Measurements from ENCODE around the gene CAPN15. TPM values are rescaled to one million over a fixed set of nuclear protein-coding genes. Genes with fewer than 3 reads are reported as not detected.

CAPN15 gene
- total RNA-seq, 1 donor from 2014 or later: 18.9 TPM

DNA sequence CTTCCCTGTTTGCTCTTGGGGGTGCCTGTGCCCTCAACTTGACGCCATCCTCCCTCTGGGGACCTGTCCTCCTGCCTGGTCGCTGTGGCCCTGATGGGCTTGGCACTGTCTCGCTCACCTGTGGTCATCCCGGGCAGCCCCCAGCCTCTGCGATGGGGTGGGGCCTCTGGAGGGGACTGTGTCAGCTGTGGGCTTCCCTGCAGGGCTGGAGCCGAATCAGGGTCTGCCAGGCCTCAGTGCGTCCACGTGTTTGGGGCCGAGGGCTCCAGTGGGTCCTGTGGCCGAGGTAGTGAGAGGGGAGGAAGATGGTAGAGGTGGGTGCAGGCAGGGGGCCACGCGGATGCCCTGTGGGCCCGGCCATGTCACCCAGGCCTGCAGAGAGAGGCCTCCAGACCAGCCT, 50.3 kb downstream of the CAPN15 start:
- no peak for DNase-seq (ENCODE audit: low read depth in 2 of 2)

DNA sequence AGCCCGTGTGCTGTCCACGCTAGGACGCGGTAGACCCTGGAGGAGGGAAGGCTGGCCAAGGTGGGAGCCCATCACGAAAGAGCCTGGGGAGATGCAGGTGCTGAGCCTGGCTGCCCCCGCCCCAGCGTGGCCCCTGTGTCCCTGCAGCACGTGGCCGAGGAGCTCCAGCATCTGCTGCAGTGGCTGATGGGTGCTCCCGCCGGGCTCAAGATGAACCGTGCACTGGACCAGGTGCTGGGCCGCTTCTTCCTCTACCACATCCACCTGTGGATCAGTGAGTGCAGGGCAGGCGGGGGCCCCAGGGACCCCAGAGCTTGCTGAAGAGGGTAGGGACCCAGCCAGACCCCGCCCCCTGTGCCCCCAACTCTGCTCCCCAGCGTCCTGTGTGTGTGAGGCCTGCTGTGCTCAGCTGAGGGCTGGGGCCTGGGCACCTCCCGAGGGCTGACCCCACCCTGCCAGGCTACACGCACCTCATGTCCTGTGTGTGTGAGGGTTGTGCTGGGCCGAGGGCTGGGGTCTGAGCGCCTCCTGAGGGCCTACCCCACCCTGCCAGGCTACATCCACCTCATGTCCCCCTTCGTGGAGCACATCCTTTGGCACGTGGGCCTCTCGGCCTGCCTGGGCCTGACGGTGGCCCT, 50.8 kb downstream of the CAPN15 start:
- no peak for DNase-seq (ENCODE audit: low read depth in 2 of 2)

DNA sequence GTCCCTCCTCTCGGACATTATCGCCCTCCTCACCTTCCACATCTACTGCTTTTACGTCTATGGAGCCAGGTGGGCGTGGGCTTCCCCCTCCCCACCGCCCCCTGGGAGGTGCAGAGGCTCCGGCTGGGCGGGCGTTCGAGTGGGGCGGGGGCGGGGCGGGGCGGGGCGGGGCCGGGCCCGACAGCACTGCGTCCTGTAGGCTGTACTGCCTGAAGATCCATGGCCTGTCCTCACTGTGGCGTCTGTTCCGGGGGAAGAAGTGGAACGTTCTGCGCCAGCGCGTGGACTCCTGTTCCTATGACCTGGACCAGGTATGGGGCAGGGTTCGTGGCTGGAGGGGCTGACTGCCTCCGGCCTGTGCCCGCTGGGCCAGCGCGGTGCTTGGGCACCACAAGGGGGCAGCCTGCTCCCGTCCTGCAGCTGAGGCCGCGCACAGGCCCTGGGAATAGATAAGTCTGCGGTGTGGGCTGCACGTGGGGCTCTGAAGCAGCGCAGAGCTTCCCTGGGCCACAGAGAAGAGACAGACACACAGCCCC, 51.4 kb downstream of the CAPN15 start:
- peak in 1 of 2 donors; percentile 75 for DNase-seq (ENCODE audit: low read depth in 2 of 2)

DNA sequence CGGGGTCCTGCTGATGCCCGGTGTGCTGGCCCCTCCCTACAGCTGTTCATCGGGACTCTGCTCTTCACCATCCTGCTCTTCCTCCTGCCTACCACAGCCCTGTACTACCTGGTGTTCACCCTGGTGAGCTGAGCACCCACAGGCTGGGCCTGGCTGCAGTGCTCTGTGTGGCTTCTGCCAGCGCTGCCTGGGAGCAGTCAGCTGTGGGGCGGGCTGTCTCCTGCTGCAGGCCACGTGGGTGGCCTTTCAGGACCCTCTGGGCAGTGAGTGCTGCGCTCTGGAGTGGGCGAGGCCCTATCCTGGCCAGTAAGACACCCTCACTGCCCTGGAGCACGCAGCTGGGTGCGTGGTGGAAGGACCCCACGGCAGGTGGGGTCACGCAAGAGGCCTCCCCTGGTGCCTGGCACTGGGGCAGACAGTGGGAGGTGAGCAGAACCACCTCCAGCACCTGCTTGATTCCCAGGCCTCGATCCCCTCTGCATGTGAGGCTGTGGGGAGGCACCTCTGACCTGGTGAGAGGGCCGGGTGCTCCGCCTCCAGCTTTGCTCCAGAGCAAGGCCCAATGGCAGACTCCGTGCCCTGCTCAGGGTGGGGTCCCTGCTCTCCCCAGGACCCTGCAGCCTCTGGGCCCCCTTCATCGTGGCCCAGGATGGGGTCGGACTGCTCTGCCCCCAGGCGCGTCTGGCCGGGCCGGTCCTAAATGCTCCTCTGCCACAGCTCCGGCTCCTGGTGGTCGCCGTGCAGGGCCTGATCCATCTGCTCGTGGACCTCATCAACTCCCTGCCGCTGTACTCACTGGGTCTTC, 52.8 kb downstream of the CAPN15 start:
- no peak for DNase-seq (ENCODE audit: low read depth in 2 of 2)

DNA sequence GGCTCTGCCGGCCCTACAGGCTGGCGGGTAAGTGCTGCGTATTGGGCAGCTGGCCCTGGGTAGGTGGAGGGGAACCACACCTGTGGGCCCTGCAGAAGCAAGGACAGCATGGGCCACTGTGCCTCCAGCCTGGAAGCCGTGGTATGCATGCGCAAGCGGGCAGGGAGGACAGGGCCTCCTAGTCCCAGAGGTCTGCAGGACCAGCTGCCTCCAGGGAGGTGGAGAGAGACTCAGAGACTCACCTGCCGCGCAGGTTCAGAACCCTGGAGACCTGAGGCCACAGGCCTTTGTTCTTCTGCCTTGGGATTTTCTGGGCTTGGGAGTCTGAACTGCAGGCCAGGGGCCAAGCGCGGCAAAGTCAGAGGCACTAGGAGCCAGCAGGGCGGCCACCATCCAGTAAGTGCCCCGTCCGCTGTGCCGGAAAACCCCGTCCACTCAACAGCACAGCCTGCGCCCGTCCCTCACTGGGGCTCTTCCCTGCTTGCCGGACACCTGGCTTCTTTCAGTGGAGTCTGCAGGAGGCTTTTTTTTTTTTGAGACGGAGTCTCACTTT, 53.5 kb downstream of the CAPN15 start:
- DNase-seq (ENCODE audit: low read depth in 2 of 2): no peak

DNA sequence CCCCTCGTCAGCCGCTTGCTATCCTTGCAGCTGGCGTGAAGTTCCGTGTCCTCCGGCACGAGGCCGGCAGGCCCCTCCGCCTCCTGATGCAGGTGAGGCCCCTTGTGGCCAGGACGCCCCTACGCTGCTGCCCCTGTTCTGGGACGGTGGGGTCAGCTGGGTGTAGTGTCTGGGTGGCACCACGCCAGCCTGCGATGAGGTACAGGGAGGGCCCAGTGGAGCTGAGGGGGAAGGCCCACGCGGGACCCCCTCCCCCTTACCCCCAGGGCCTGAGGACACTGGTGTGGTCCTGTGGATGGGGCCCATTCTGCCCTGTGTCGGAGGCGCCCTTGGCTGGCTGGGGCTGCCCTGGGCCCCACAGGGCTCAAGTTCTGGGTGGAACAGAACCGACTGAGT, 54.7 kb downstream of the CAPN15 start:
- DNase-seq (ENCODE audit: low read depth in 2 of 2): no peak

DNA sequence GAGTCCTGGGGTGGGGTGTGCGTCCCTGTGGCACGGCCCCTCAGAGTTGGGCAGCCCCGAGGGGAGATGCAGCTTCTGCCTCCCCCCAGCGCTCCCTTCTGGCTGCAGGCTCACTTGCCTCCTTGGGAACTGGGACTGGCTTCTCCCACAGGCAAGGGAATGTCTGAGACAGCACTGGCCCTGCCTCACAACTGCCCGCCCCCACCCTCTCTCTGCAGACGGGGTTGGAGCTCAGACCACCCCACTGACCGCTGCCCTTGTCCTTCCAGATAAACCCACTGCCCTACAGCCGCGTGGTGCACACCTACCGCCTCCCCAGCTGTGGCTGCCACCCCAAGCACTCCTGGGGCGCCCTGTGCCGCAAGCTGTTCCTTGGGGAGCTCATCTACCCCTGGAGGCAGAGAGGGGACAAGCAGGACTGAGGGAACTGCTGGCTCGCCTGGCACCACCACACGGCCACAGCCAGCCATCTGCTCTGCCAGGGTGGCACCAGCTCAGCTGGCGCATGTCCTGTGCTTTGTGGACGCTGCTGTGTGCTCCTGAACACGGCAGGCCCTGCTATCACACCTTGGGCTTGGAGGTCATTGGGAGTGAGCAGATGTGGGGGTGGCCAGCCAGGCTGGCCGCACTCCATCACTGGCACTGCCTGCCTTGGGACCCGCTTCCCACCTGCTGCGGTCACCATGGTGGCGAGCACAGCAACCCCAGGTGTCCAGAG, 55.3 kb downstream of the CAPN15 start:
- no peak for DNase-seq (ENCODE audit: low read depth in 2 of 2)

DNA sequence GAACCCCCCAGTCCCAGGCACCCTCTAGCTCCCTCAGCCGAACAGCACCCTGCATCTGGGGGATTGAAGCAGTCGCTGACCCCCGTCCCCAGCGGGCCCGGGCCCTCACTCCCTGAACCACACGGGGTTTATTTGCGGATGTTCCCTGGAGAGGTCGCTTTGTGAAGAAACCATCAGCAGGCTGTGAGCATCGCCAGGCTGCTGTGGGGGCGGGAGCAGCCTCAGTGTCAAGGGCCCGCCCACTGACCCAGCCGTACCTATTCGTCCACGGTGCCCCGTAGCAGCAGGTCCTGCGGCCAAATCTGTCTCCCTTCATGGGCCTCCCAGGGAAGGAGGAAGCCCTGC, 55.9 kb downstream of the CAPN15 start:
- no peak for DNase-seq (ENCODE audit: low read depth in 2 of 2)

DNA sequence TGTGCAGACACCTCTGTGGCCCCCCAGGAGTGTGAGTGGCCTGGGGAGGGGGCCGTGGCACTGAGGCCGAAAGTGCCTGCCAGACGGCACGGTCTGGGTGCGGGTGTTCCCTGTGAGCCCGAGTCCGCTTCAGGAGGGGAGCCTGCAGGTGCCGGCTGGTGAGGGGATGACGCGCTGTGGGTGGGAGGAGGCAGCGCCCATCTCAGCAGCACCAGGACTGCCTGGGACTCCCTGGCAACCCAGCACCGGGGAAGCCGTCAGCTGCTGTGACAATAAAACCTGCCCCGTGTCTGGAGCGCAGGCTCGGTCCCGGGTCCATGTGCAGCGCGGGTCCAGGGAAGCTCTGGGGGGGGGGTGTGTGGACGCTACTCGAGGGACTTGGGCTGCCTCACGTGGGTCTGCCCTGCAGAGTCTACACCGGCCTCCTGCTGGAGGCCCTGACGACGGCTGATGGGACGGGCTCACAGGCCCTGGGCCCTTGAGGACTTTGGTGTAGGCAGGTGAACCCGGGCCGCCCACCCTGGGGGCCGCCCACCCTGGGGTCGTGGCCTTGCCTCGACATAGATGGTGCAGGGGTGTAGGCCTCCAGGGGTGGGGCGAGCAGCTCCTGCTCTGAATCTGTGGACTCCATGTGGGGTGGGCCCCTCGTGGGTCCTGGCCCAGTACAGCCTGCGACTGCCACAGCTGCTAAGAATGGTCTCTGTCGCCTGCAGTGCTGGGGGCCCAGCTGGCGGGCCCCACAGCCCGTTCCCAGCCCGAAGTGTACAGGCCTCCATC, 56.5 kb downstream of the CAPN15 start:
- DNase-seq (ENCODE audit: low read depth in 2 of 2): no peak

DNA sequence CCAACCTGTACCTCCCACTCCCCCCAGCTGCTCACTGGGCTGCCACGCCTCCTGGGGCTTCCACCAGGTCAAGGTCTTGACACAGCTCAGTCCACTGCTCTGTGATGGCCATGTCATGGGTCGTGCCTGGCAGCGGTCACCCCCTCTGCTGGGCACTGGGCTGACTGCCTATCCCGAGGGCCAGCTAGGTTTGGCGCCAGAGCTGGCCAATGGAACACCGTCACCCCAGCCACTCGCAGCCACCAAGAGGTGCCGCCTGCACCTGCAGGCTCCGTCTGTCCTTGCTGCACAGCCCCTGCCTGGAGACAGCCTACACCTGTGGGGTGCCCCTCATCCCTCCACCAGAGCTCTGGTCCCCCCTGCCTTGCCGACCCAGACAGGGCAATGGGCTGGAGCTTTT, 57.8 kb downstream of the CAPN15 start:
- no peak for DNase-seq (ENCODE audit: low read depth in 2 of 2)

DNA sequence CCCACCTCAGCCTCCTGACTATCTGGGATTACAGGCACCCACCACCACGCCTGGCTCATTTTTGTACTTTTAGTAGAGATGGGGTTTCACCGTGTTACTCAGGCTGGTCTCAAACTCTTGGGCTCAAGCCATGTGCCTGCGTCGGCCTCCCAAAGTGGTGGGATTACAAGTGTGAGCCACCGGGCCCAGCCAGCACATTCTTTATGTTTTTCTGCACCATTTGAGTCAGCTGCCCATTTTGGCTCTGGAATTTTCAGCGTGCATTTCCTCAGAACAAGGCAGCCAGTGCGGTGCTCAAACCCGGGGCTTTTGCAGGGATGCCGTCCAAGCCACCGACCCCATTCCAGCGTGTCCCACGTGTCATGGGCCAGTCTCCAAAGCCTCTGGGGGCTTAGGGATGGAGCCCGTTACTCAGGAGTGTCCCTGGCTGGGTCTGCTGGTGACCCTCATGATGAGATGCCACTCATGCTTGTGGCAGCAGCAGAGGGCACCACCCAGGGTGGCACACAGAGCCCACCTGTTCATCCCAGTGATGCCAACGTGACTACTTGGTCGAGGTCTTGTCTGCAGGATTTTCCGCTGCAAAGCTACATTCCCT, 58.6 kb downstream of the CAPN15 start:
- no peak for DNase-seq (ENCODE audit: low read depth in 2 of 2)

DNA sequence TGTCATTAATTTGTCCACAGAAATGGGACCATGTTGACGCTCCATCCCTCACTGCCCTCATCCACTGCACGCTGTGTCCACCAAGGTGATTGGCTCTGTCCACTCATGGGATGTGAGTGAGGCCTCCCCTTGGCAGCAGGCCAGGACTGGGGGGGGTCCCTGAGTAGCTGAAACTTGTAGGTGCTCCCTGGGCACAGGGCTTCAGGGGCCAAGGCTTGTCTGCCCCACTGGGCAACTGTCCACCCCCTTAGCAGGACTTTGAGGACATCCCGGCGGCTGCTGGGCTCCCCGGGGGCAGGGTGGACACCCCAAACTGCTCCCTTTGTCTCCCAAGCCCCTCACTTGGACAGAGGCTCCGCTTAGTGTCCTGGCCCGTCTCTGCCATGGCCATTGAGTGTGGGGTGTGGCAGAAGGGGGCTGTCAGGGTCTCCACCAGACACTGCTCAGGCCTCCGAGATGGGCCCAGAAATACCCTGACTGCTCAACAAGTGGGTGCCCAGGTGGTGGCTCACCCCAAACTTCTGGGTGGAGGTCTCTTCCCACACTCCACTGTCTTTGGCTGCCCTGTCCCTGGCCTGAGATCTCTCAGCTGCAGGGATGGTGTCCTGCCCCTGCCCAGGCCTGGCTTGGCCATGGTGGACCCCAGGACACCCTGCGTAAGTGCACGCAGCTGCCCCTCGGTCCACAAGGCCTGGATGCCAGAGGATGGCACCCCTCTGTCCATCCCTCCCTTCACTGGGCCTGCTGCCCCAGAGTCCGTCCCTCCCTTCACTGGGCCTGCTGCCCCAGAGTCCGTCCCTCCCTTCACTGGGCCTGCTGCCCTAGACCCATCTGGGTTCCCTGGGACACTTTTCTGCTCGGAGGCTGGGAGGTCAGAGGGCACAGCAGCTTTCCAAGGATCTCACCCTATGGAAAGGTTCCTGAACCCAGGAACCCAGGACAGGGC, 59.4 kb downstream of the CAPN15 start:
- no peak for DNase-seq (ENCODE audit: low read depth in 2 of 2)

DNA sequence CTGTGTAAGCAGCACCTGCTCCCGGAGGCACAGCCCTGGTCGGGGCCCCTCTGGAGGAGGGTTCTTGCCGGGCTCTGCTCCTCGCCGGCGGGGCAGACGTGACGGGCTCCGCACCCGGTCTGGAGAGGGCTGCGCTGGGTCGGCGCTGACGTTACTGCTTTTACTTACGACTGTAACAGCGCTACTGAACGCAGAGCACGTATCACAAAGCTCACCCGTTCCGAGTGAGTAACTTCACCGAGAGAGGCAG, 61.1 kb downstream of the CAPN15 start:
- peak in 1 of 2 donors; percentile 77 for DNase-seq (ENCODE audit: low read depth in 2 of 2)

DNA sequence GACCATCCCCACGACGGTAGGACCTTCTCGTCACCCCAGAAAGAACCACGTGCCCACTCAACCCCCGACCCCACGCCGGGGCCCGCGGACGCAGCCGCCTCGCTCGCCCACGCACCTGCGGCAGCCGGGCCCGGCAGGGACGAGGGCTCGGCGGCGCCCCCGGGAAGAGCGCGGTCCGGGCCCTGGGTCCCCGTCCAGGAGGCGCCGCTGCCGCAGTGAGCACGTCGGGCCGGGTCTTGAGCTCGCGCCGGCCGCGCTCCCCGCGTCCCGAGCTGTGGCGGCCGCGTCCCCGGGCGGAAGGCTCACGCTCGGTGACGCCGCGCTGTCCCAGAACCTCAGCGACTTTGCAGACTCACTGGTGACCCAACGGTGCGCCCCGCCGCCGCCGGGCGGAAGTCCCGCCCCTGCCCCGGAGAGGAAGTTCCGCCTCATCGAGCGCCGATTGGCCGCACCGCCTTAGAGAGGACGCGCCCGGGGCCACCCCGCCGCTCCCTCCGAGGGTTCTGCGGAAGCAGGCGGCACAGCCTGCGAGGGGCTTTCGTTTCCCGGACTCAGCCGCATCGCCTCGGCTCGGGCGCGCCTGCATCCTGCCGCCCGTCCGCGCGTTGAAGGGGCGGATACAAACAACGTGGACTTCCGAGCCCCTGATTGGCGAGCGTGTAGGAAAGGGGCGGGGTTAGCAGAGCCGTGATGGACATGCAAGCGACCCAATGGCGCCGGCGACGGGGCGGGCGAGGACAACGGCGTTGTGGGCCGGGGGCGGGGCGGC, 61.6 kb downstream of the CAPN15 start:
- peak; percentile 91 to 97 for DNase-seq (ENCODE audit: low read depth in 2 of 2)

DNA sequence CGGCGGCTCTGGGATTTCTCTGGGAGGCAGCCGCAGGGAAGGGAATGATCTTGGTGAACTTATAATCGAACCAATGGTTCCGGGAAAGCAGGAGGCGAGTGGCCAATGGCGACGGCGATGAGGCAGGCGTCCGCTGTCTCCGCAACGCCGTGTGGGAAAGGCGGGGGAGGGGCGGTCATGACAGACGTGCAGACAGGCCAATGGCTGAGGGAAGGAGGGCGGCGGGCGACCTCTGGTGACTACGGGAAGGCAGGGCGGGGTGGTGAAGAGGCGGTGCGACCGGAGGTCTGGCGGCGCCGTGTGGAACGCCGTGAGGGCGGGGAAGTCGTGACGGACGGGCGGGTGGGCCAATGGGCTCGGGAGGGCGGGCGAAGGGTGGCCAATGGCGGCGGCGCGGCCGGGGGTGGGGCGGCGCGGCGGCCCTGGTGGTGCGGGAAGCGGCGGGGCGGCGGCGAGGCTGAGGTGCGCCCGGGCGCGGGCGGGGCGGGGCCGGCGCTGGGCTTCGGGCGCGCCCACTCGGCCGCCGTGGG, 62.2 kb downstream of the CAPN15 start, which contains the start of gene RAB40C:
Gene RAB40C (plus strand): TSS at position 409 of the 530 bp plus-strand sequence. CDS start 226 bp downstream, outside the sequence.
- DNase-seq (ENCODE audit: low read depth in 2 of 2): peak; percentile 95 to 99

DNA sequence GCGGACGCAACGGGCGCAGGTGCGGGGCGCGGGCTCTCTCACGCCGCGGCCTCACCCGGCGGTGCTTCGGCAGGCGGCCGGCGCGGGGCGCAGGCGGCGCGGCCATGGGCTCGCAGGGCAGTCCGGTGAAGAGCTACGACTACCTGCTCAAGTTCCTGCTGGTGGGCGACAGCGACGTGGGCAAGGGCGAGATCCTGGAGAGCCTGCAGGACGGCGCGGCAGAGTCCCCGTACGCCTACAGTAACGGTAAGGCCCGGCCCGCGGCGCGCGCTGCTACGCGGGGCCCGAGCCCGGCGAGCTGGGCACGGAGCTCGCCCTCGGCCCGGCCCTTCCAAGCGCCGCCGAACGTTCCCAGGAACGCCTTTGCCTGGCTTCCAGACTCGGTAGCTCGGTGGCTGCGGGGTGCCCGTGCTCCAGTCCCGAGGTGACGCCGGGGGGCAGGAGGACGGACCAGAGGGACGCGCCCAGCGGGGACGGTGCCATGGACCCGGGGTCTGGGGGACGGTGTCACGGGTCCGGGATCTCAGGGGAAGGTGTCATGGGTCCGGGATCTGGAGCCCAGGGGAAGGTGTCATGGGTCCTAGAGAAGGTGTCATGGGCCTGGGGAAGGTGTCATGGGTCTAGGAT, 62.8 kb downstream of the CAPN15 start:
- DNase-seq (ENCODE audit: low read depth in 2 of 2): peak in 1 of 2 donors; percentile 63

DNA sequence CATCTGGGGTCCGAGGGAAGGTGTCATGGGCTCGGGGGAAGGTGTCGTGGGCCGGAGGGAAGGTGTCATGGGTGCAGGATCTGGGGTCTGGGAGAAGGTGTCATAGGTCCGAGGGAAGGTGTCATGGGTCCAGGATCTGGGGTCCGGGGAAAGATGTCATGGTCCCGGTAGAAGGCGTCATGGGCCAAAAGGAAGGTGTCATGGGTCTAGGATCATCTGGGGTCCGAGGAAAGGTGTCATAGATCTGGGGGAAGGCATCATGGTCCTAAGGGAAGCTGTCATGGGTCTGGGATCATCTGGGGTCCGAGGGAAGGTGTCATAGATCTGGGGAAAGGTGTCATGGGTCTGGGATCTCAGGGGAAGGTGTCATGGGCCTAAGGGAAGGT, 63.3 kb downstream of the CAPN15 start:
- DNase-seq (ENCODE audit: low read depth in 2 of 2): no peak

DNA sequence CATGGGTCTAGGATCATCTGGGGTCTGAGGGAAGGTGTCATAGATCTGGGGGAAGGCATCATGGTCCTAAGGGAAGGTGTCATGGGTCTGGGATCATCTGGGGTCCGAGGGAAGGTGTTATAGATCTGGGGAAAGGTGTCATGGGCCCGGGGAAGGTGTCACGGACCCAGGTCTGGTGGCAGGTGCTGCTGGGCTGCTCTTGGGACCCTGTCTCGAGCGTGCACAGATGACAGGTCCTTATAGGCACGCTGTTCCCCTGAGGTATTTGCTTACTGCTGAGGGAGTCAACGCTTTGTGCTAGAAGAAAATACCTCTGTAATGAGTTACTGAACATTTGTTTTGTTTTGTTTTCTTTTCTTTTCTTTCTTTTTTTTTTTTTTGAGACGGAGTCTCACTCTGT, 63.7 kb downstream of the CAPN15 start:
- no peak for DNase-seq (ENCODE audit: low read depth in 2 of 2)

Data from dermis microvascular lymphatic vessel endothelial cell (primary cell).